GM23338 (cell line): Measurements from ENCODE around the gene MMD. TPM values are rescaled to one million over a fixed set of nuclear protein-coding genes. Genes with fewer than 3 reads are reported as not detected.

Experiments
- ATAC-seq: fragments of 200-7000 bp; cut with Tn5 transposase; 3 replicates; pipeline ENCODE4 v1.9.1; 2020
- DNase-seq: peaks from one replicate; pipeline ENCODE4 v3.0.0-alpha.2; 2015; ENCODE audit warnings: low spot score
- H2AFZ ChIP-seq: fragments of 200-600 bp; sonication (generic); 2 replicates; pipeline ENCODE4 v1.8.0; 2016; ENCODE audit warnings: antibody characterized with exemption, mild to moderate bottlenecking, moderate library complexity
- H3F3A ChIP-seq: fragments of 200-600 bp; sonication (generic); replicated peaks from 2 replicates; pipeline ENCODE4 v1.8.0; 2017; ENCODE audit warnings: antibody characterized with exemption, mixed run types, low read depth
- H3K27ac ChIP-seq: fragments of 200-600 bp; sonication (generic); 2 replicates; pipeline ENCODE4 v1.6.1; 2016; ENCODE audit warnings: low read depth
- H3K27me3 ChIP-seq: fragments of 200-600 bp; sonication (generic); 2 replicates; pipeline ENCODE4 v1.8.0; 2016; ENCODE audit warnings: mild to moderate bottlenecking, mixed run types, moderate library complexity; ENCODE audit not compliant: insufficient read depth
- H3K36me3 ChIP-seq: fragments of 200-600 bp; sonication (generic); 2 replicates; pipeline ENCODE4 v1.8.0; 2016; ENCODE audit warnings: mild to moderate bottlenecking; ENCODE audit not compliant: insufficient read depth
- H3K4me1 ChIP-seq: fragments of 200-600 bp; sonication (generic); 2 replicates; pipeline ENCODE4 v1.8.0; 2016; ENCODE audit warnings: mild to moderate bottlenecking, moderate library complexity; ENCODE audit not compliant: insufficient read depth
- H3K4me2 ChIP-seq: fragments of 200-600 bp; sonication (generic); 2 replicates; pipeline ENCODE4 v1.7.1; 2017; ENCODE audit warnings: mixed run types
- H3K4me3 ChIP-seq: fragments of 200-600 bp; sonication (generic); 2 replicates; pipeline ENCODE4 v1.6.1; 2016; ENCODE audit warnings: mixed run types
- H3K79me2 ChIP-seq: fragments of 200-600 bp; sonication (generic); replicated peaks from 2 replicates; pipeline ENCODE4 v1.8.0; 2017; ENCODE audit warnings: mild to moderate bottlenecking; ENCODE audit not compliant: insufficient read depth
- H3K9me2 ChIP-seq: fragments of 200-600 bp; sonication (generic); 2 replicates; pipeline ENCODE4 v1.8.0; 2017; ENCODE audit not compliant: insufficient read depth
- H4K20me1 ChIP-seq: fragments of 200-600 bp; sonication (generic); replicated peaks from 2 replicates; pipeline ENCODE4 v1.8.0; 2017; ENCODE audit warnings: mild to moderate bottlenecking; ENCODE audit not compliant: insufficient read depth
- H3K27ac Mint-ChIP-seq: 2 replicates; pipeline ENCODE4 v1.8.0; 2020; ENCODE audit warnings: inconsistent platforms, mild to moderate bottlenecking, moderate library complexity, mixed read lengths
- H3K27me3 Mint-ChIP-seq: 3 replicates; pipeline ENCODE4 v1.8.0; 2022; ENCODE audit warnings: low read depth, mild to moderate bottlenecking, moderate library complexity, mixed read lengths, inconsistent platforms; ENCODE audit not compliant: insufficient read depth, poor library complexity
- H3K36me3 Mint-ChIP-seq: 3 replicates; pipeline ENCODE4 v1.8.0; 2021; ENCODE audit warnings: low read depth, mild to moderate bottlenecking, inconsistent platforms, moderate library complexity, mixed read lengths
- H3K4me1 Mint-ChIP-seq: 3 replicates; pipeline ENCODE4 v1.8.0; 2020; ENCODE audit warnings: mild to moderate bottlenecking, inconsistent platforms, mixed read lengths
- H3K4me3 Mint-ChIP-seq: 3 replicates; pipeline ENCODE4 v1.8.0; 2021; ENCODE audit warnings: moderate library complexity, mild to moderate bottlenecking, inconsistent platforms, mixed read lengths
- H3K9me3 Mint-ChIP-seq: 3 replicates; pipeline ENCODE4 v1.8.0; 2020; ENCODE audit warnings: moderate library complexity, mild to moderate bottlenecking, inconsistent platforms, mixed read lengths
- CREB1 ChIP-seq: fragments of 250-450 bp; sonication (Bioruptor Pico); IDR thresholded peaks from 2 replicates; pipeline ENCODE4 v1.5.0; 2020; ENCODE audit warnings: low read depth, mild to moderate bottlenecking, moderate library complexity
- ETS1 ChIP-seq: IDR thresholded peaks from 2 replicates; pipeline ENCODE4 v1.6.1; 2016; ENCODE audit warnings: antibody characterized with exemption
- EZH2 ChIP-seq: fragments of 200-600 bp; sonication (generic); IDR thresholded peaks from one replicate; pipeline ENCODE4 v1.8.0; 2017; ENCODE audit warnings: antibody characterized with exemption, mild to moderate bottlenecking, low read depth; ENCODE audit not compliant: unreplicated experiment
- EZH2phosphoT487 ChIP-seq: fragments of 200-600 bp; sonication (generic); IDR thresholded peaks from one replicate; pipeline ENCODE4 v1.8.1; 2018; ENCODE audit warnings: antibody characterized with exemption; ENCODE audit not compliant: unreplicated experiment
- JUNB ChIP-seq: IDR thresholded peaks from one replicate; pipeline ENCODE4 v1.6.1; 2016; ENCODE audit warnings: antibody characterized with exemption; ENCODE audit not compliant: unreplicated experiment
- POLR2AphosphoS5 ChIP-seq: IDR thresholded peaks from 2 replicates; pipeline ENCODE4 v1.6.1; 2016; ENCODE audit warnings: antibody characterized with exemption, low read depth
- REST ChIP-seq: IDR thresholded peaks from one replicate; pipeline ENCODE4 v1.6.1; 2018; ENCODE audit warnings: antibody characterized with exemption; ENCODE audit not compliant: unreplicated experiment
- STAT1 ChIP-seq: IDR thresholded peaks from one replicate; pipeline ENCODE4 v1.6.1; 2016; ENCODE audit warnings: antibody characterized with exemption; ENCODE audit not compliant: unreplicated experiment
- ZNF462 ChIP-seq: fragments of 250-450 bp; sonication (Bioruptor Pico); IDR thresholded peaks from 2 replicates; pipeline ENCODE4 v1.5.0; 2020; ENCODE audit warnings: mild to moderate bottlenecking, moderate library complexity
- polyA plus RNA-seq: library from polyadenylated mRNA; unstranded; fragments of >200 nt; fragmentation: Nextera tagmentation; extraction: Ambion mirVana; gene quantifications from 2 replicates; pipeline ENCODE4 v1.2.1, GENCODE V29; 2016
- total RNA-seq: library from RNA; depleted of rRNA; stranded (reverse); fragments of >200 nt; shearing (Covaris generic); gene quantifications from 2 replicates; pipeline ENCODE4 v1.2.3, GENCODE V29; 2014

Gene MMD
- total and polyA plus RNA-seq, 2 experiments from 2014 or later = 46.4 to 47.0 TPM

- no peak for TF ChIP-seq REST
- no peak for TF ChIP-seq EZH2
- no peak for TF ChIP-seq POLR2AphosphoS5
- TF ChIP-seq EZH2phosphoT487 = no peak
These were observed 12.4 kb downstream of the MMD start (continued) for GRCh38 chr17:55409030-55409800.

GRCh38 chr17:55407641-55408566 is 13.7 kb downstream of the MMD start:
- Histone ChIP-seq H3K4me1 (no peaks in the 10 kb centered on the region), H2AFZ (no peak overlapping the region), H3F3A (no peaks in the 10 kb centered on the region), H3K36me3 (peaks cover 53% of the 10 kb centered on the region), H3K79me2 (no peaks in the 10 kb centered on the region), H3K27ac (no peak overlapping the region), H4K20me1 (peaks cover 6% of the 10 kb centered on the region; the same call in 1 of the 2 replicates), H3K9me2 (no peaks in the 10 kb centered on the region), H3K27me3 (no peaks in the 10 kb centered on the region), H3K4me2 (no peak overlapping the region), H3K4me3 (no peak overlapping the region)
- no peaks in the 10 kb centered on the region for H3K4me1 Mint-ChIP-seq
- H3K27me3 Mint-ChIP-seq = no peaks in the 10 kb centered on the region
- H3K9me3 Mint-ChIP-seq = no peaks in the 10 kb centered on the region
- no peak overlapping the region for H3K4me3 Mint-ChIP-seq
- no peak overlapping the region for H3K27ac Mint-ChIP-seq
- H3K36me3 Mint-ChIP-seq = peaks cover 70% of the 10 kb centered on the region
- ATAC-seq (no peak), DNase-seq (no peak)
- TF ChIP-seq JUNB (no peak), POLR2AphosphoS5 (no peak), CREB1 (CRISPR knock-in tag) (no peak), EZH2 (no peak), EZH2phosphoT487 (no peak), STAT1 (no peak), ETS1 (no peak), ZNF462 (no peak)
